ENCODE data around the gene TMED8.

Gene TMED8

GRCh38 chr14:77409131-77409533 lies 32.2 kb upstream of the TMED8 start:
- peak; percentile 37 for DNase-seq (ENCODE audit: low read depth)
- TF ChIP-seq, protein P1, sequence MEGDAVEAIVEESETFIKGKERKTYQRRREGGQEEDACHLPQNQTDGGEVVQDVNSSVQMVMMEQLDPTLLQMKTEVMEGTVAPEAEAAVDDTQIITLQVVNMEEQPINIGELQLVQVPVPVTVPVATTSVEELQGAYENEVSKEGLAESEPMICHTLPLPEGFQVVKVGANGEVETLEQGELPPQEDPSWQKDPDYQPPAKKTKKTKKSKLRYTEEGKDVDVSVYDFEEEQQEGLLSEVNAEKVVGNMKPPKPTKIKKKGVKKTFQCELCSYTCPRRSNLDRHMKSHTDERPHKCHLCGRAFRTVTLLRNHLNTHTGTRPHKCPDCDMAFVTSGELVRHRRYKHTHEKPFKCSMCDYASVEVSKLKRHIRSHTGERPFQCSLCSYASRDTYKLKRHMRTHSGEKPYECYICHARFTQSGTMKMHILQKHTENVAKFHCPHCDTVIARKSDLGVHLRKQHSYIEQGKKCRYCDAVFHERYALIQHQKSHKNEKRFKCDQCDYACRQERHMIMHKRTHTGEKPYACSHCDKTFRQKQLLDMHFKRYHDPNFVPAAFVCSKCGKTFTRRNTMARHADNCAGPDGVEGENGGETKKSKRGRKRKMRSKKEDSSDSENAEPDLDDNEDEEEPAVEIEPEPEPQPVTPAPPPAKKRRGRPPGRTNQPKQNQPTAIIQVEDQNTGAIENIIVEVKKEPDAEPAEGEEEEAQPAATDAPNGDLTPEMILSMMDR (IDR thresholded peaks at IDR 0.05; ENCODE audit: insufficient read depth, low read depth, low read length, missing control alignments) = peak; percentile 46
- H3K4me3 ChIP-seq (ENCODE audit: low read length) = no peak overlapping the region

DNA sequence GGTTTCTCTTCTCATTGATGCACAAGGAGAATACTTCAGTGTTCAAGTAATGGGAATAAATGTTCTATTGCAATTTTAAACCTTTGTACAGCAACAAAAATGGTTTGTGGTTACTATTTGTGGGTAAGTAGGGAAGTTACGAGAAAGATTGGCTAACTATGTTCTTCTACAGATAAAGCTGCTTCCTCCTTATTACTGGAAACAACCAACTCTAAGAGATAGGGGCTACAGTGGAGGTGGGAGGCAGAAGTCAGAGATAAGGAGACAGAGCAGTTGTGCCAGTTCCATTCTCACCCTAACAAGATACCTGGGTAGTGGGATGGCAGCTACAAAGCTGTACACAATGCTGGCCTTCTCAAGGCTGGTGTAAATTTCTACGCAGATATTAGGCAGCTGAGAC lies 30.3 kb upstream of the TMED8 start:
- no peak overlapping the region for H3K4me3 ChIP-seq (ENCODE audit: low read length)
- DNase-seq (ENCODE audit: low read depth) = no peak
- TF ChIP-seq, protein P1 (IDR thresholded peaks at IDR 0.05; ENCODE audit: insufficient read depth, low read depth, low read length, missing control alignments) = no peak

GRCh38 chr14:77406718-77407117 lies 29.8 kb upstream of the TMED8 start:
- H3K4me3 ChIP-seq (ENCODE audit: low read length) = no peak overlapping the region
- DNase-seq (ENCODE audit: low read depth) = no peak

DNA sequence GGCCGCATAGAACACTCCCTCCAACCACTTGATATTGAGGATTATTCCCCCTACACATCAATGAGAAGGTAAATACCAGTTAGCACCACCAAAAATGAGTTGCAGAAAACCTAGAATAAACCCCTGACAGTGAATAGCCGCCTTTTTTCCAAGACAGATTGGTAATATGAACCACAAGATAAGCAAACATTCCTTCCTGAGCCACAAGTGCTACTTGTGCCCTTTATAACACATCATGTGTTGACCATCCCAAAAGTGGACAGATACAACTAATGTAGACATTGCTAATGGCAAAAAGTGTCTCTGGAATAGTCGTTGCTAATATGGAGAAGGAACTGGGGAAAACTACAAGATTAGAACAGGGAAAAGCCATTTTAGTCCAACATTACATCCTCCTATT lies 29.2 kb upstream of the TMED8 start:
- no peak for DNase-seq (ENCODE audit: low read depth)
- TF ChIP-seq, protein P1 (IDR thresholded peaks at IDR 0.05; ENCODE audit: insufficient read depth, low read depth, low read length, missing control alignments) = no peak
- no peak overlapping the region for H3K4me3 ChIP-seq (ENCODE audit: low read length)

More at GRCh38 chr14:77406718-77407117, 29.8 kb upstream of the TMED8 start:
- TF ChIP-seq, protein P1 (IDR thresholded peaks at IDR 0.05; ENCODE audit: insufficient read depth, low read depth, low read length, missing control alignments) = no peak

DNA sequence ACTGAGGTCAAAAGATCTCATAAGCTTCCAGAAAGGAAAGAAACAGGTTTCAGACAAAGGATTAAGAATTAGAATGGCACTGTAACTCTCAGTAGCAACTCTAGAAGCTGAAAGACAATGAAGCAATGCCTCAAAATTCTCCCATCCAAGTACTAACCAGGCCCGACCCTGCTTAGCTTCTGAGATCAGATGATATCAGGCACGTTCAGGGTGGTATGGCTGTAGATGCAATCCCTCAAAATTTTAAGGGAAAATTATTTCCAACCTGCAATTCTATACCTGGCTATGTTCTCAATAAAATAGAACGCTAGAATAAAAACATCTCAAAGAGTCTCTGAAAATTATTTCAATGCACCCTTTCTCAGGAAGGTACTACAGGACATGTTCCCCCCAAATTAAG lies 26.9 kb upstream of the TMED8 start:
- TF ChIP-seq, protein P1 (IDR thresholded peaks at IDR 0.05; ENCODE audit: insufficient read depth, low read depth, low read length, missing control alignments) = no peak
- H3K4me3 ChIP-seq (ENCODE audit: low read length) = no peak overlapping the region
- no peak for DNase-seq (ENCODE audit: low read depth)

DNA sequence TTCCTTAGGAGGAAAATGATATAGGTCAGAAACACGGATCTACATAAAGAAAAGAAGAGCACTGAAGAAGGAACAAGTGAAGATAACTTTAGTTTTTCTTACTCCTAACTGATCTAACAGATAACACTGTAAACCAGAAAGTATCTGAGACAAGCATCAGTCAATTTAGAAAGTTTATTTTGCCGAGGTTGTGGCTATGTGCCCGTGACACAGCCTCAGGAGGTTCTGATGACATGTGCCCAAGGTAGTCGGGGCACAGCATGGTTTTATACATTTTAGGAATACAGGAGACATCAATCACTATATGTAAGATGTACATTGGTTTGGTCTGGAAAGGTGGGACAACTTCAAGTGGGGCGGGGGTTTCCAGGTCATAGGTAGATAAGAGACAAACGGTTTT lies 23.3 kb upstream of the TMED8 start:
- no peak for DNase-seq (ENCODE audit: low read depth)
- TF ChIP-seq, protein P1 (IDR thresholded peaks at IDR 0.05; ENCODE audit: insufficient read depth, low read depth, low read length, missing control alignments) = no peak
- no peak overlapping the region for H3K4me3 ChIP-seq (ENCODE audit: low read length)

GRCh38 chr14:77390188-77390587 lies 13.3 kb upstream of the TMED8 start:
- no peak overlapping the region for H3K4me3 ChIP-seq (ENCODE audit: low read length)
- DNase-seq (ENCODE audit: low read depth) = no peak
- TF ChIP-seq, protein P1 (IDR thresholded peaks at IDR 0.05; ENCODE audit: insufficient read depth, low read depth, low read length, missing control alignments) = no peak
